Tibial artery (tissue), 4 donors: ENCODE data around the gene HDAC4.

Source experiments
- DNase-seq, 2 donors: peaks; one replicate each; pipeline ENCODE4 v3.0.0-alpha.2; 2019
- H3K27ac ChIP-seq, 2 donors: fragments of 200-600 bp; sonication (generic) in 1 of 2; 1 replicate in 1 of 2; 2 replicates in 1 of 2; pipeline ENCODE4 v1.5.1; 2018 to 2019; ENCODE audit warnings: mild to moderate bottlenecking in 1 of 2
- H3K27me3 ChIP-seq, 2 donors: fragments of 200-600 bp; sonication (generic) in 1 of 2; one replicate each; pipeline versions ENCODE4 v1.5.1 to v1.6.0; 2016 to 2019
- H3K36me3 ChIP-seq, 3 donors: fragments of 200-600 bp; sonication (generic) in 2 of 3; one replicate each; pipeline ENCODE4 v1.5.1; 2016 to 2019; ENCODE audit warnings: mild to moderate bottlenecking in 2 of 3
- H3K4me1 ChIP-seq, 4 donors: fragments of 200-600 bp; sonication (generic) in 2 of 4; 1 replicate in 3 of 4; 2 replicates in 1 of 4; pipeline ENCODE4 v1.5.1; 2016 to 2019
- H3K4me3 ChIP-seq, 2 donors: fragments of 200-600 bp; sonication (generic) in 1 of 2; 1 replicate in 1 of 2; 2 replicates in 1 of 2; pipeline ENCODE4 v1.5.1; 2018 to 2019; ENCODE audit warnings: mild to moderate bottlenecking in 2 of 2
- H3K9me3 ChIP-seq, 3 donors: fragments of 200-600 bp; sonication (generic) in 1 of 3; one replicate each; pipeline ENCODE4 v1.5.1; 2016 to 2019
- CTCF ChIP-seq, 2 experiments: fragments of 200-600 bp in 1 of 2; fragments of 450-650 bp in 1 of 2; IDR thresholded peaks; one replicate each; pipeline ENCODE4 v1.5.1; 2017 to 2019; ENCODE audit warnings: antibody characterized with exemption in 2 of 2, mild to moderate bottlenecking in 1 of 2, moderate library complexity in 1 of 2
- intact Hi-C: fragments of 100-400 bp; cut with DNase I; formaldehyde crosslinking; loops from one replicate; pipeline ENCODE4 v1.15.0; 2023; ENCODE audit warnings: low total_unique reads

HDAC4 gene

GRCh38 chr2:239130041-239130440 lies 270.8 kb downstream of the HDAC4 start:
- H3K36me3 ChIP-seq, result peaks cover 58 to 89% (median 82%) of the 10 kb centered on the region in 3 donors
- no peak for TF ChIP-seq CTCF (IDR thresholded peaks at IDR 0.05)
- H3K9me3 ChIP-seq, result no peaks in the 10 kb centered on the region
- H3K27me3 ChIP-seq, result no peaks in the 10 kb centered on the region
- no peak for DNase-seq
- intact Hi-C loops, result no loop called here
- no peaks in the 10 kb centered on the region for H3K4me1 ChIP-seq
- no peak overlapping the region for H3K27ac ChIP-seq
- no peak overlapping the region for H3K4me3 ChIP-seq

- no peak for TF ChIP-seq CTCF (IDR thresholded peaks at IDR 0.05)
- Histone ChIP-seq H3K4me1 (no peaks in the 10 kb centered on the region), H3K9me3 (no peaks in the 10 kb centered on the region), H3K27ac (no peak overlapping the region), H3K27me3 (no peaks in the 10 kb centered on the region), H3K36me3 (peaks cover 61 to 91% (median 83%) of the 10 kb centered on the region in 3 donors), H3K4me3 (no peak overlapping the region)
- DNase-seq, result no peak
- intact Hi-C loops, result no loop called here
Observed at GRCh38 chr2:239129147-239129920, 271.5 kb downstream of the HDAC4 start.

GRCh38 chr2:239128706-239129105 lies 272.1 kb downstream of the HDAC4 start:
- no peak overlapping the region for H3K27ac ChIP-seq
- no peaks in the 10 kb centered on the region for H3K4me1 ChIP-seq
- no peak for TF ChIP-seq CTCF (IDR thresholded peaks at IDR 0.05)
- intact Hi-C loops, result no loop called here
- H3K4me3 ChIP-seq, result no peak overlapping the region
- DNase-seq, result no peak
- H3K27me3 ChIP-seq, result no peaks in the 10 kb centered on the region
- H3K36me3 ChIP-seq, result peaks cover 58 to 91% (median 81%) of the 10 kb centered on the region in 3 donors
- no peaks in the 10 kb centered on the region for H3K9me3 ChIP-seq

- Histone ChIP-seq H3K9me3 (no peaks in the 10 kb centered on the region), H3K27ac (no peak overlapping the region), H3K4me3 (no peak overlapping the region), H3K4me1 (no peaks in the 10 kb centered on the region), H3K27me3 (no peaks in the 10 kb centered on the region), H3K36me3 (peaks cover 49 to 83% (median 73%) of the 10 kb centered on the region in 3 donors)
- intact Hi-C loops, result no loop called here
- TF ChIP-seq CTCF (IDR thresholded peaks at IDR 0.05), result no peak
- no peak for DNase-seq
Observed at GRCh38 chr2:239127513-239127912, 273.3 kb downstream of the HDAC4 start.

- intact Hi-C loops, result no loop called here
- Histone ChIP-seq H3K9me3 (no peaks in the 10 kb centered on the region), H3K27me3 (no peaks in the 10 kb centered on the region), H3K36me3 (peaks cover 41 to 70% (median 58%) of the 10 kb centered on the region in 3 donors), H3K27ac (no peak overlapping the region), H3K4me3 (no peak overlapping the region), H3K4me1 (no peaks in the 10 kb centered on the region)
- DNase-seq, result no peak
- TF ChIP-seq CTCF (IDR thresholded peaks at IDR 0.05), result no peak
Observed at GRCh38 chr2:239125726-239126675, 274.8 kb downstream of the HDAC4 start.
